GM12878 (cell line): Measurements from ENCODE around the gene RPS6KC1. TPM values are rescaled to one million over a fixed set of nuclear protein-coding genes. Genes with fewer than 3 reads are reported as not detected.

Experiments used
- ATAC-seq: fragments of 200-7000 bp; cut with Tn5 transposase; 3 replicates; pipeline ENCODE4 v1.9.1; 2020; ENCODE audit warnings: mild to moderate bottlenecking, moderate library complexity
- BruUV-seq: library from RNA; stranded (reverse); fragments of 400-500 nt; replicated peaks from 2 replicates; lab custom pipeline; 2021; lab: Mats Ljungman, UMichigan
- CTCF ChIA-PET: fragments of 300-600 bp; sonication (Branson Sonifier 250); formaldehyde crosslinking; extraction: SDS; loops from one replicate; lab custom pipeline; 2021; ENCODE audit warnings: inconsistent platforms; lab: Yijun Ruan, JAX
- POLR2A ChIA-PET: fragments of 350-600 bp; formaldehyde crosslinking; extraction: SDS; loops from one replicate; lab custom pipeline; 2021; ENCODE audit warnings: inconsistent platforms; lab: Charles Lee
- RAD21 ChIA-PET: fragments of 300-600 bp; sonication (Branson Sonifier 250); formaldehyde crosslinking; loops from one replicate; lab custom pipeline; 2023; ENCODE audit warnings: antibody characterized with exemption; ENCODE audit not compliant: unreplicated experiment; lab: Charles Lee
- SMC1A ChIA-PET: fragments of 300-600 bp; sonication (Branson Sonifier 250); formaldehyde crosslinking; loops from one replicate; lab custom pipeline; 2023; ENCODE audit not compliant: unreplicated experiment, uncharacterized antibody; lab: Charles Lee
- DNase-seq: peaks from one replicate; pipeline ENCODE4 v3.0.0-alpha.2; 2011; ENCODE audit warnings: low read depth, low spot score
- FAIRE-seq: peaks from 3 replicates; lab custom pipeline; 2011; peaks lifted over from hg19 to GRCh38; lab: Jason Lieb, UNC
- H2AFZ ChIP-seq: 2 replicates; pipeline ENCODE4 v1.6.0; 2011; ENCODE audit warnings: low read depth, low read length, control low read depth; ENCODE audit not compliant: control insufficient read depth
- H3K27ac ChIP-seq: 2 replicates; pipeline ENCODE4 v1.5.1; 2011; ENCODE audit warnings: control low read depth; ENCODE audit not compliant: control insufficient read depth, insufficient read depth
- H3K27me3 ChIP-seq, 2 experiments: replicated peaks in 1 of 2; 2 replicates each; pipeline versions ENCODE4 v1.6.0 to v1.6.1; 2011; ENCODE audit warnings: low read length in 1 of 2; ENCODE audit not compliant: control insufficient read depth in 2 of 2, insufficient read depth in 2 of 2
- H3K36me3 ChIP-seq, 2 experiments: 2 replicates each; pipeline ENCODE4 v1.5.1; 2011; ENCODE audit warnings: low read length in 1 of 2; ENCODE audit not compliant: control insufficient read depth in 2 of 2, insufficient read depth in 2 of 2
- H3K4me1 ChIP-seq: 2 replicates; pipeline ENCODE4 v1.6.1; 2011; ENCODE audit warnings: mild to moderate bottlenecking, low read length, moderate library complexity, mixed read lengths; ENCODE audit not compliant: control insufficient read depth, insufficient read depth
- H3K4me2 ChIP-seq: 2 replicates; pipeline ENCODE4 v1.6.0; 2011; ENCODE audit warnings: control low read depth; ENCODE audit not compliant: control insufficient read depth, insufficient read depth
- H3K4me3 ChIP-seq: fragments of 200-600 bp; sonication (generic); 2 replicates; pipeline ENCODE4 v1.5.1; 2016
- H3K79me2 ChIP-seq: 2 replicates; pipeline ENCODE4 v1.6.0; 2011; ENCODE audit warnings: low read length; ENCODE audit not compliant: control insufficient read depth, insufficient read depth
- H3K9ac ChIP-seq: 2 replicates; pipeline ENCODE4 v1.8.0; 2011; ENCODE audit warnings: low read length, control low read depth, mixed read lengths; ENCODE audit not compliant: control insufficient read depth, insufficient read depth
- H3K9me3 ChIP-seq: replicated peaks from 3 replicates; pipeline ENCODE4 v1.5.1; 2011; ENCODE audit warnings: mild to moderate bottlenecking, low read length; ENCODE audit not compliant: control insufficient read depth, insufficient read depth
- H4K20me1 ChIP-seq: 2 replicates; pipeline ENCODE4 v1.6.0; 2011; ENCODE audit not compliant: control insufficient read depth, insufficient read depth
- EGR1 ChIP-seq, 2 experiments: IDR thresholded peaks; 1 replicate in 1 of 2; 2 replicates in 1 of 2; pipeline ENCODE4 v1.6.1; 2011 to 2012; ENCODE audit warnings: low read depth in 2 of 2, low read length in 2 of 2, borderline replicate concordance in 1 of 2, mild to moderate bottlenecking in 1 of 2, moderate library complexity in 1 of 2
- in situ Hi-C: fragments of 300-500 bp; cut with MboI; formaldehyde crosslinking; loops from 9 replicates; pipeline ENCODE4 v1.14.3; 2018; ENCODE audit warnings: mixed read lengths
- intact Hi-C: fragments of 100-400 bp; cut with micrococcal nuclease; formaldehyde crosslinking; loops from one replicate; pipeline ENCODE4 v1.14.2; 2022; ENCODE audit not compliant: unreplicated experiment
- polyA plus RNA-seq, 11 experiments: library from polyadenylated mRNA; depleted of rRNA in 4 of 11; unstranded in 6 of 11; stranded (reverse) in 5 of 11; fragments of >200 nt; fragmentation: Nextera tagmentation in 4 of 11; fragmentation: Illumina TruSeq in 1 of 11; extraction: Ambion mirVana in 4 of 11; extraction: Trizol in 1 of 11; gene quantifications; 1 replicate in 1 of 11; 2 replicates in 10 of 11; pipeline versions ENCODE4 v1.2.1 to v1.2.3, GENCODE V29; 2011 to 2016; ENCODE audit warnings: inconsistent platforms in 2 of 11, missing spikeins in 2 of 11, low read depth in 1 of 11
- total RNA-seq, 4 experiments: library from RNA; depleted of rRNA in 3 of 4; stranded (reverse); fragments of >200 nt in 3 of 4; fragmentation: Illumina TruSeq in 1 of 4; extraction: Trizol in 1 of 4; gene quantifications; 2 replicates each; pipeline versions ENCODE4 v1.2.1 to v1.2.3, GENCODE V29; 2013 to 2021
- TF ChIP-seq, protein P1 (sequence below): fragments of 450-650 bp; IDR thresholded peaks from 2 replicates; pipeline ENCODE4 v1.6.1; 2016; ENCODE audit warnings: mild to moderate bottlenecking

The RPS6KC1 gene
- total and polyA plus RNA-seq, 10 of the 15 experiments (the other 5 are each of a cell fraction or from before 2014, with no cell fraction given): 2.9 to 17.3 (median 12.2) TPM

DNA sequence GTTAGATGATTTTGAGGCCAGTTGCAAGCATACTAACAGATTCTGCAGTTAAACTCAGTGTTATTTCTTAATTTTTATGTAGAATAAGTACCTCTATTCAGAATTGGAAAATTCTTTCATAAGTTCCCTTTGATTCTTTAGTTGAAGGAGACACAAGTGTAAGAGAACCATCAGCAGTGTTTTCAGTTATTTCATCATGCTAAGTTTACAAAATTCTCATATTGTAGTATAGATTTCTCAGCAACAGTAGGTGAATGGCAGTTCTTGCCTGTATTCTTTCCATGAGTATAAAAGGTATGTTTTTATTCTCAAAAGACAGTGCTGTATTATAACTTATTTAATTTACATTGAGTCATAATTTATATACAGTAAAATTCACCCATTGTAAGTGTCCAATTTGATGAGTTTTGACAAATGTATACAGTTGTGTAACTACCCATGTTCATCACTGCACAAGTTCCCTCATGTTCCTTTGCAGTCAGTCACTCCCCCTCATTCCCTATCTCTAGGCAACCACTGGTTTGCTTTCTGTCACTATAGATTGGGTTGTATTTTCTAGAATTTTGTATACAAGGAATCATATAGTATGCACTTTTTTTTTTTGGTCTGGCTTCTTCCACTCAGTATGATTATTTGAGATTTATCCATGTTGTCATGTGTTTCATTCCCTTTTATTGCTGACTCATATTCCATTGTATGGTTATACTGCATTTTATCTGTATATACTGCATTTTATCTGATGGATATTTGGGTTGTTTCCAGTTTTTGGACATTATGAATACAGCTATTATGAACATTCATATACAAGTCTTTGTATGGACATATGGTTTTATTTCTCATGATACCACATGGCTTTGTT lies 3.9 kb downstream of the RPS6KC1 start:
- SMC1A ChIA-PET: interaction anchor here (1.0 to 2.3 kb wide), 8 partner anchors 12 to 263 kb away, joined by 3 to 13 read pairs (median 6); partner anchors contain the start of genes NSL1 and TATDN3

More for the DNA sequence above, 3.9 kb downstream of the RPS6KC1 start:
- Histone ChIP-seq H2AFZ (no peak overlapping the region), H3K27ac (no peak overlapping the region), H3K4me3 (no peak overlapping the region), H3K4me1 (peaks cover 6% of the 10 kb centered on the region; the same call in 1 of the 2 replicates), H3K4me2 (no peak overlapping the region), H3K79me2 (peaks cover 13% of the 10 kb centered on the region), H3K9ac (no peak overlapping the region), H3K9me3 (no peaks in the 10 kb centered on the region; the same call in 2 of the 3 replicates), H3K27me3 (no peaks in the 10 kb centered on the region), H4K20me1 (no peaks in the 10 kb centered on the region), H3K36me3 (no peaks in the 10 kb centered on the region)
- FAIRE-seq: no peak
- ChIA-PET RAD21 (interaction anchor here (0.7 to 1.5 kb wide), 5 partner anchors 13 to 76 kb away, joined by 3 to 4 read pairs (median 3); no protein-coding TSS in a partner anchor), CTCF (interaction anchor here (0.6 to 2.2 kb wide), 5 partner anchors 13 to 111 kb away, joined by 3 to 8 read pairs (median 3); no protein-coding TSS in a partner anchor), POLR2A (interaction anchor here (0.6 to 1.3 kb wide), 3 partner anchors 13 to 43 kb away, joined by 3 to 5 read pairs (median 4); no protein-coding TSS in a partner anchor)
- intact Hi-C loops: no loop called here
- TF ChIP-seq, protein P1, sequence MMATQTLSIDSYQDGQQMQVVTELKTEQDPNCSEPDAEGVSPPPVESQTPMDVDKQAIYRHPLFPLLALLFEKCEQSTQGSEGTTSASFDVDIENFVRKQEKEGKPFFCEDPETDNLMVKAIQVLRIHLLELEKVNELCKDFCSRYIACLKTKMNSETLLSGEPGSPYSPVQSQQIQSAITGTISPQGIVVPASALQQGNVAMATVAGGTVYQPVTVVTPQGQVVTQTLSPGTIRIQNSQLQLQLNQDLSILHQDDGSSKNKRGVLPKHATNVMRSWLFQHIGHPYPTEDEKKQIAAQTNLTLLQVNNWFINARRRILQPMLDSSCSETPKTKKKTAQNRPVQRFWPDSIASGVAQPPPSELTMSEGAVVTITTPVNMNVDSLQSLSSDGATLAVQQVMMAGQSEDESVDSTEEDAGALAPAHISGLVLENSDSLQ: peak; percentile 53
- no peak for TF ChIP-seq EGR1 (IDR thresholded peaks at IDR 0.05; ENCODE audit: borderline replicate concordance in 1 of 2, low read depth in 2 of 2, low read length in 2 of 2)
- DNase-seq: no peak
- BruUV-seq: no TSS peak
- in situ Hi-C loops: no loop called here
- no peak for ATAC-seq
